Activated naive CD8-positive, alpha-beta T cell treated with anti-CD3 and anti-CD28 coated beads for 36 hours (primary cell): Measurements from ENCODE around the gene NDC1. TPM values are rescaled to one million over a fixed set of nuclear protein-coding genes. Genes with fewer than 3 reads are reported as not detected.

ENCODE experiments used
- DNase-seq: peaks from one replicate; pipeline ENCODE4 v3.0.0; 2021
- H3K27ac Mint-ChIP-seq: one replicate; pipeline ENCODE4 v1.8.0; 2022; ENCODE audit warnings: mild to moderate bottlenecking, moderate library complexity, mixed read lengths
- H3K27me3 Mint-ChIP-seq: one replicate; pipeline ENCODE4 v1.8.0; 2022; ENCODE audit warnings: mild to moderate bottlenecking, mixed read lengths
- H3K36me3 Mint-ChIP-seq: one replicate; pipeline ENCODE4 v1.8.0; 2021; ENCODE audit warnings: mild to moderate bottlenecking, mixed read lengths
- H3K4me1 Mint-ChIP-seq: one replicate; pipeline ENCODE4 v1.8.0; 2021; ENCODE audit warnings: mixed read lengths
- H3K4me3 Mint-ChIP-seq: one replicate; pipeline ENCODE4 v1.8.0; 2022; ENCODE audit warnings: mild to moderate bottlenecking, moderate library complexity, mixed read lengths
- H3K9me3 Mint-ChIP-seq: one replicate; pipeline ENCODE4 v1.8.0; 2022; ENCODE audit warnings: mixed read lengths
- total RNA-seq, 2 experiments: library from RNA; stranded (reverse); gene quantifications; one replicate each; pipeline ENCODE4 v1.2.3, GENCODE V29; 2021

The NDC1 gene
- total RNA-seq, 2 experiments from 2014 or later: 44.2 to 50.4 TPM

DNA sequence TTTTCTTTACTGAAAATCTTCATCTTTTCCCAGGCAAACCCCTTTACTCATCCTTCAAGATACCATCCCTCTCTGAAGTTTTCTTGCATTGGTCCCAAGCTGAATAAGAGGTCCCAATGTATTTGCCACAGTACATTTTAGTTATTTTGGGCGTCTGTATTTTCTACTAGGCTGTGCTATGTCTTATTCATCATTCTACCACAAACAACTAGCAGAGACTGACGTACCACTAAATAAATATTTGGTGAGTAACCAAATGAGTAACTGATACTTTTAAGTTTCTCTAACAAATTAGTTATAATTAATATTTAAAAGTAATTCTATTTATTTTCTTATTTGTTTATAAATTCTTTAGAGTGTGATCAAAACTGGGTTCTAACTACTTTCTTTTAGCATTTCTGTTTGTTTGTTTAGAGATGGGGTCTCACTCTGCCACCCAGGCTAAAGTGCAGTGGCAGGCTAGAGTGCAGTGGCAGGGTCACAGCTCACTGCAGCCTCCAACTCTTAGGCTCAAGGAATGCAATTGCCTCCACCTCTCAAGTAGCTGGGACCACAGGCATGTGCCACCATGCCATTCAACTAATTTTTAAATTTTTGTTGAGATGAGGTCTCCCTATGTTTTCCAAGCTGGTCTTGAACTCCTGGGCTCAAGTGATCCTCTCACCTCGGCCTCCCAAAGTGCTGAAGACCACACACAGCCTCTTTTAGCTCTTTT lies 33.1 kb downstream of the NDC1 start:
- no peaks in the 10 kb centered on the region for H3K27me3 Mint-ChIP-seq
- peaks cover 26% of the 10 kb centered on the region for H3K36me3 Mint-ChIP-seq
- no peak overlapping the region for H3K4me3 Mint-ChIP-seq
- DNase-seq: no peak
- H3K9me3 Mint-ChIP-seq: no peaks in the 10 kb centered on the region
- H3K27ac Mint-ChIP-seq: no peak overlapping the region
- no peaks in the 10 kb centered on the region for H3K4me1 Mint-ChIP-seq

DNA sequence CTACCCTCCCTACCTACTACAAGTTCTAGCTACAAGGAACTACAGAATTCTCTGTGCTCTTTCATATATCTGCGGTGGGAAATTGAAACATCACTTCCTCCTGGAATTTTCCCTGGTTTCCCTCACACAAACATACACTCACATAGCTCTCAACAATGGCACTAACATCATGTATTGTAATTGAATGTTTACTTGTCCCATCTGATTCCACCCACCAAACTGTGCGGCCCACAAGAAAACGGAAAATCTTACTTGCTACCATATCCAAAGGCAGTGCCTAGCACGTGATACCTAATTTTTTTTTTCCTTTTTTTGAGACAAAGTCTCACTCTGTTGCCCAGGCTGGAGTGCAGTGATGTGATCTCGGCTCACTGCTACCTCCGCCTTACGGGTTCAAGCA lies 33.9 kb downstream of the NDC1 start:
- DNase-seq: no peak
- Mint-ChIP-seq H3K27me3 (no peaks in the 10 kb centered on the region), H3K4me3 (no peak overlapping the region), H3K4me1 (no peaks in the 10 kb centered on the region), H3K9me3 (no peaks in the 10 kb centered on the region), H3K36me3 (peaks cover 29% of the 10 kb centered on the region), H3K27ac (no peak overlapping the region)

DNA sequence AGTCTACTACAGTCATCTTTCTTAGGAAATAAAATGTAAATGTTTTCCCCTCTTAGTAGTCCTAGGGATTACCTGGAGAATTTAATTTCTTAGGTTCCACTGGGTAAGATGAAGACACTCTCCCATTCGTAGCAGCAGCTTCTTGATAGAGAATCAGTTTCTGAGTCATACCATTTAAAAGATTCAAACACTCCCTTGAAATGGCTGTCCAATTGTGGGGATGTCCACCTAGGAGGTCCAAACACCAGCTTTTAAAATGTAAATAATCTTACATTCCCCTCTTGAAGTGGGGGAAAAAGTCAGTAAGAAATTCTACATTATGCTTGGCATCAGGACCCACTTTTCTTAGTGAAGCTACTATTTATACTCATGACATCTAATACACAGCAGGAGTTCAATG lies 37.5 kb downstream of the NDC1 start:
- H3K36me3 Mint-ChIP-seq: peaks cover 22% of the 10 kb centered on the region
- H3K4me1 Mint-ChIP-seq: no peaks in the 10 kb centered on the region
- no peaks in the 10 kb centered on the region for H3K27me3 Mint-ChIP-seq
- no peak overlapping the region for H3K4me3 Mint-ChIP-seq
- no peak overlapping the region for H3K27ac Mint-ChIP-seq
- DNase-seq: no peak
- no peaks in the 10 kb centered on the region for H3K9me3 Mint-ChIP-seq

DNA sequence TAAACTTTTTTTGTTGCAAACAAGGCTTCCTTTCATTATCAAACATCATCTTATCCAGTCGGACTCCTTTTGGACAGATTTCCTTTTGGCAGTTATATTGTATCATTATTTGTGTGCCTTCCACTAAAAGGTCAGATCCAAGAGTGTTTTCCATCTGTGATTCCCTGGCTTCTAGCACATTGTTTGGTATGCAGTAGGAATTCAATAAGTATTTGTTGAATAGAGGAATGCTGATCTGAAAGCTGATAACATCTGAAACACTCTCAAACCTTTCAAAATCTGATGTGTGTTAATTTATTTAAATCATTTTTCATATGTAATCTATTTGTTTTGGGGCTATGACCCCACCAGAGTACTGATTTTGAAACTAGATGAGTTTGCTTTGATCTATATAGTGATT lies 39.0 kb downstream of the NDC1 start:
- Mint-ChIP-seq H3K4me3 (no peak overlapping the region), H3K27ac (no peak overlapping the region), H3K36me3 (peaks cover 29% of the 10 kb centered on the region)

DNA sequence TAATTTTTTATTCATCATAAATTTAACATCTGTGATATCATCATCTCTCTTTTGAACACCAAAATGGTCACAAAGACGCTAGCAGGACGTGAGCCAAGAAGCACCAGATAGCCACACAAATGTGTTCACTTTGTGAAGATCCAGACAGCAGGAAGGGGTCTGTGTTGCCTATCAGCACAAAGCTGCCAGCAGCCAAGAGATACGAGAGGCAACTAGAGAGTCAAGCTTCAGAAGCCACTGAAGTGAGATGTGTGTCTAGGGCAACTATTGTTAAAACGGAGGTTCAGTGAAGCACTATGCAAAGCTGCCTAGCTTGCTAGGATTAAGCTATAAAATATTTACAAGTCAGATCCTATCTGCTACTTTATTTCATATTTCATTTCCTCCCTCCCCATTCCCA lies 45.3 kb downstream of the NDC1 start:
- no peaks in the 10 kb centered on the region for H3K27me3 Mint-ChIP-seq
- no peak overlapping the region for H3K4me3 Mint-ChIP-seq
- H3K9me3 Mint-ChIP-seq: no peaks in the 10 kb centered on the region
- H3K27ac Mint-ChIP-seq: no peak overlapping the region
- H3K36me3 Mint-ChIP-seq: peaks cover 42% of the 10 kb centered on the region
- no peak for DNase-seq
- H3K4me1 Mint-ChIP-seq: no peaks in the 10 kb centered on the region

More for the DNA sequence above, 39.0 kb downstream of the NDC1 start:
- Mint-ChIP-seq H3K27me3 (no peaks in the 10 kb centered on the region), H3K4me1 (no peaks in the 10 kb centered on the region), H3K9me3 (no peaks in the 10 kb centered on the region)
- DNase-seq: no peak

DNA sequence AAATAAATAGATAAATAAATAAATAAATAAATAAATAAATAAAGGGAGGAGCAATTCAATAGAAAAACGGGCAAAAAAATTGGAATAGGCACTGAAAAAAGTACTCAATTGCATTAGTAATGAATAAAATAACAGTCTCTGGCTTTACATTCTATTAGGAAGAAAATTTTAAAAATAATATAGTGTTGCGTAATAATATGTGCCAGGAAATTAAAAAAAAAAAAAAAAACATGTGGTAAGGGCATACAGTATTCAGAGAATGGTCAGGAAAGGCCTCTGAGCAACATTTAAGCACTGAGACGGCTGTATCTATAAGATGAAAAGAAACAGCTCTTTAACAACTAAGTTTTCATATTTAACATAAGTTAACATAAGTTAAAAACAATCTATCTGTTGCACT lies 50.4 kb downstream of the NDC1 start:
- DNase-seq: no peak
- H3K4me1 Mint-ChIP-seq: peaks cover 13% of the 10 kb centered on the region
- H3K27me3 Mint-ChIP-seq: no peaks in the 10 kb centered on the region
- no peak overlapping the region for H3K4me3 Mint-ChIP-seq
- peaks cover 32% of the 10 kb centered on the region for H3K36me3 Mint-ChIP-seq
- no peak overlapping the region for H3K27ac Mint-ChIP-seq
- no peaks in the 10 kb centered on the region for H3K9me3 Mint-ChIP-seq

DNA sequence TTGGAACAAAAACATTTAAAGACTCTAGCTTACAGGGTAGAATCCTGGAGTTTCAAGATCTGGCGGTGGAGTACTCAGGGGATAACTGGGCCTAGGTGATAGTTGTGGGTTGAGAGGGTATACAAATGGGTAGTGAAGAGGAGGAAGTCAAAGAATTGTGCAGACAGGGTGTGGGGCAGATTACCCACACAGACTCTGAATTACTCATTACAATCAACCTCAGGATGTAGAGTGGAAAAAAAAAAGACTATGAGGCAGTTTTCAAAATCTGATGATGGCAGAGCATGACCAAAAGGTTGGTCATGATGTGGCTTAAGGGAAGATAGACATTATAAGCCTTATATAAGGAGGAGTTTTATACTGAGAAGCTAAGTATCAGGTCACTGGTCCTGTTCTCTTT lies 55.0 kb downstream of the NDC1 start:
- H3K4me3 Mint-ChIP-seq: no peak overlapping the region
- H3K4me1 Mint-ChIP-seq: peaks cover 17% of the 10 kb centered on the region
- no peak overlapping the region for H3K27ac Mint-ChIP-seq
- peaks cover 25% of the 10 kb centered on the region for H3K36me3 Mint-ChIP-seq
- no peaks in the 10 kb centered on the region for H3K9me3 Mint-ChIP-seq
- H3K27me3 Mint-ChIP-seq: no peaks in the 10 kb centered on the region
- no peak for DNase-seq

DNA sequence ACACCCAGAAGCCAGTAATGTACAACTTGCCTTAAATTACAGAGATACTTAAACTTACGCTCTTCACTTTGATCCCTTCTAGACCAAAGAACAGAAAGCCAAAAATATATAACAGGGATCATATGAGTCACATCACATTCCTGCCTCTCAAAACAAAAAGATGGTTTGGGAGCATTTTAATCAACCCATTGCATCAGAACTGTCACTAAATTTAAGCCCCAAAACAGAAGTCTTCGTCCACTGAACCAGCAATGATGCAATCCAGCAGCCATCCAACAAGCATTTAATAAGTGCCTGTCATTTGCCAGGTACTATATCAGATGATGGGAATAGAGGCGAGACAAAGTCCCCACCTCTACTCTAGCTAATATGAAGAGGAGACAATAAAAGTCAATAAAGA lies 56.4 kb downstream of the NDC1 start:
- Mint-ChIP-seq H3K9me3 (no peaks in the 10 kb centered on the region), H3K4me3 (no peak overlapping the region), H3K4me1 (peaks cover 17% of the 10 kb centered on the region), H3K27me3 (no peaks in the 10 kb centered on the region), H3K36me3 (peaks cover 28% of the 10 kb centered on the region), H3K27ac (no peak overlapping the region)
- no peak for DNase-seq

DNA sequence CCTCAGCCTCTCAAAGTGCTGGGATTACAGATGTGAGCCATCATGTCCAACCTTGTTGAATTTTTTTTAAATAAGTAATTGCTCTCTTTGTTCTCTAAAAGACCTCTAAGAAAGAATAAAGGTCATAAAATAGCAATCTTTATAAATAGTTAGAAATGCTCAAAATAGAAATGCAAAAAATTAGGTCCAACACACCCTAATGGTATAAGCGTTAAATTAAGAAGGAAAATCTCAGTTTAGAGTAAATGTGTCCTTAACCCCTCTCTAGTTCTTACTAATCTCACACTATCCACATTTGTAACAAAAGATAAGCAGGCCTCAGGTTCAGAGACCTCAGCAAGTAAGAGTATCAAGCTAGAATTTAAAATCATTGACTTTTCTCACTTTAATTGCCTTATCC lies 60.8 kb downstream of the NDC1 start:
- Mint-ChIP-seq H3K4me3 (no peak overlapping the region), H3K9me3 (no peaks in the 10 kb centered on the region), H3K27ac (no peak overlapping the region), H3K4me1 (peaks cover 4% of the 10 kb centered on the region), H3K27me3 (no peaks in the 10 kb centered on the region), H3K36me3 (peaks cover 25% of the 10 kb centered on the region)
- no peak for DNase-seq

DNA sequence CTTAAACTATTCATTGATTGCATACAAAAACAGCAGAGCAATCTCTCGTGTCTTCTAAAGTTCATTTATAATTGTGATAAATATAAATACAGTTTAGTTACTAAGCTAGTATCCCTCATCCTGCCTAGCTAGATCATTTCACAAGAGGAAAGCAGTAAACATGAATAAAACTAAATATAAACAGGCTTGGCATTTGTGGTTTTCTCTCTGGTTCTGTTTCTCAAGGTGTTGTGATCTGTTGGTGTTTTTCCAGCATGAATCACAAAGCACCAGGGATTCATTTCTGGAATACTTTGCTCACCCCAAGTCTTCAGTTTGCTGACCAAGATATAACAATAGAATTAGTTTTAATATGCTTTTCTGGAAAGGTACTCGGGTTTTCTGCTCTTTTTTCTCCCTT lies 66.4 kb downstream of the NDC1 start:
- Mint-ChIP-seq H3K27ac (no peak overlapping the region), H3K4me3 (no peak overlapping the region), H3K36me3 (peaks cover 30% of the 10 kb centered on the region)

DNA sequence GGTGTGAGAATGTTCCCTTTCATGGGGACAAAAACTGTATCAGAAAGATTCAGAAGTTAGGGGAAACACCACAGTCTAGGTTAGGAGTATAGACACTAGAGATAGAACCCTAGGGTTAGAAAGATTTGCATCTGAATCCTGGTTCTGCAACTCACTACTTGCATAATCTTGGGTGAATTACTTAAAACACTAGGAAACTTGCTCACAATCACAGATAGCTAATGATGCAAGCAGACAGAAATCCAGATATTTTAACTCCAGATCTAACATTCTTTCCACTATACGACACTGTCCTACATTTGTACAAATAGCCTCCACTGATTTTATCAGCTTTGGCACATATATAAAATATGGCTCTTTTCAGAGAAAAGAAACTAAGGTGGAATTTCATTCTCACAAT lies 68.3 kb downstream of the NDC1 start:
- Mint-ChIP-seq H3K9me3 (no peaks in the 10 kb centered on the region), H3K4me3 (no peak overlapping the region), H3K27me3 (no peaks in the 10 kb centered on the region), H3K4me1 (peaks cover 20% of the 10 kb centered on the region), H3K27ac (no peak overlapping the region), H3K36me3 (peaks cover 38% of the 10 kb centered on the region)
- no peak for DNase-seq

More for the DNA sequence above, 66.4 kb downstream of the NDC1 start:
- H3K4me1 Mint-ChIP-seq: peaks cover 11% of the 10 kb centered on the region
- H3K9me3 Mint-ChIP-seq: no peaks in the 10 kb centered on the region
- no peak for DNase-seq
- H3K27me3 Mint-ChIP-seq: no peaks in the 10 kb centered on the region

DNA sequence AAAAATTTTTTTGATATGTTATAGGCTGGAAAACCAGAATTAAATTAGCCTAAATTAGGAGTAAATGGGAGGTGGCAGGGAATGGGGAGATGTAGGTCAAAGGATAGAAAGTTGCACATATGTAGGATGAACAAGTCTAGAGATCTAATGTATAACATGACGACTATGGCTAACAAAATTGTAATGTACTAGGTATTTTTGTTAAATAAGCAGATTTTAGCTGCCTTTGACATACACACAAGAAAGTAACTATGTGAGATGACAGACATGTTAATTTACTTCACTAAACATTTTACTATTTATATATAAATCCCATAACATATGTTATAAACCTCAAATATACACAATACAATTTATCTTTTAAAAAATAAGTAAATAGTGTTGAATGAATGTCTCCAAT lies 68.9 kb downstream of the NDC1 start:
- Mint-ChIP-seq H3K4me3 (no peak overlapping the region), H3K27ac (no peak overlapping the region), H3K4me1 (peaks cover 20% of the 10 kb centered on the region), H3K9me3 (no peaks in the 10 kb centered on the region), H3K27me3 (no peaks in the 10 kb centered on the region), H3K36me3 (peaks cover 42% of the 10 kb centered on the region)
- DNase-seq: no peak

DNA sequence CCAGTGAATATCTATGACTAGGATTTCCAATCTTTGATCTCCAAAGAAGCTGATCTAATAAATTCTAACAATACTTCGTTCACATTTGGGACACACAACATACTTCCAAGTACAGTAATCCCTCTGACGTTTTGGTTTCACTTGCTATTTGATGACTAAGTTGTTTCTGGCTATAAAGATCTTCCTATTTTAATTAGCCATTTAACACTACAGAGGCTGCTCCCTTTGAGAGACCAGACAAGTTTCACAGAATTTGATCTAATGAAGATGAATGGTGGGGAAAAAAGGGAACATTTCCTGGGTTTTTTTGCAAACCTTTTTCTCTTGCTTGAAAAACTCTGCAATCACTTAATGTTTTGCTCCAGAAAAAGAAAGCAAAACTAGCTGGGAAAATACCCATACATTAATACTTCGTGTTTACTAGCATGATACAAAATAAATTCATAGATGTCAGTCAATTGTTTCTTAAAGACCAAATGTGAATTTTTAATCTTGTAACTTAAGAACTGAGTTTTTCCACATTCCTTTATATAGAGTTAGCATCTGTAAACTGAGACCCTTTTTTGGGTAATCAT lies 71.2 kb downstream of the NDC1 start:
- H3K9me3 Mint-ChIP-seq: peaks cover 2% of the 10 kb centered on the region
- peaks cover 59% of the 10 kb centered on the region for H3K36me3 Mint-ChIP-seq
- no peak overlapping the region for H3K4me3 Mint-ChIP-seq
- DNase-seq: no peak
- H3K27ac Mint-ChIP-seq: no peak overlapping the region
- H3K4me1 Mint-ChIP-seq: peaks cover 20% of the 10 kb centered on the region
- H3K27me3 Mint-ChIP-seq: no peaks in the 10 kb centered on the region

DNA sequence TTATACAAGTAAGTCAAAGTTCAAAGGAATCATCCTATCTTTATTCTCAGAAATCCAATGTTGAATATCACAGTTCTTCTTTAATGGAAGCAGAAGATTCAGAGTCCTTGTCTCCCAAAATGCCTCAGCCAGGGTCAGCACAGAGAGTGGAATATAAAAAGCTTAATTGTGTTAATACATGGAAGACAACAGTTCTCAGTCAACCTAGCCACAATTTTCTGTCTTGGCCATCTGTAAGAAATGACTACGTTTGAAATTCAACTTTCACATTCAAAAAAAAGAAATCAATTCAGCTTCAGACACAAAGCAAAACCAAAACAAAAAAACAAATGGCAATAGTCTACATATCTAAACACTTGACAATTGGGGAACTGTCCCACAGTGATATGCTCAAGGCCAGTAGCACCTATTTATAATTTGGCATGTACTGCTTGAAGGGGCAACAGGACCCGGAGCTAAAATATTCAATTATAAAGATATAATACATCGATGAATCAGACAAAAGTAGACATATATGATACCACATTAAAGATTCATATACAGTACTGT lies 71.8 kb downstream of the NDC1 start:
- Mint-ChIP-seq H3K9me3 (peaks cover 3% of the 10 kb centered on the region), H3K4me3 (no peak overlapping the region), H3K4me1 (peaks cover 18% of the 10 kb centered on the region), H3K36me3 (peaks cover 65% of the 10 kb centered on the region), H3K27me3 (no peaks in the 10 kb centered on the region), H3K27ac (no peak overlapping the region)
- no peak for DNase-seq

DNA sequence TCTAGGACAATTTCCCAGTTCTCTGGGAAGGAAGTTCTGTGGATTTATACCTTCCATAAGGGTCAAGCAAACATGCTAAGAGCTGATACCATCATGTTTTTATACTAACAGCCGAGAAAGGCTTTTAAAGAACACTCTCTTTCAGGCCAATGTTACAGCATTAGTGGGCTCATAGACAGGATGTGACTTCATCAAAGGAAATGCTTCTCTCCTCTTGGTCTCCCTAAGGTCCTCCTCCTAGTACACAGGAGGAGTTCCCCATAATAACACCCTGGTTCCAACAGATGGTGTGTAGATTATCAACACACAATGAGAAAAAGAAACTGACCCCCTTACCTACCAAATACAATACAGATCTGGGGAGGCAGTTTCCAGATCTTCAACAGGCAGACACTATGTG lies 72.4 kb downstream of the NDC1 start:
- H3K27me3 Mint-ChIP-seq: no peaks in the 10 kb centered on the region
- peaks cover 60% of the 10 kb centered on the region for H3K36me3 Mint-ChIP-seq
- DNase-seq: no peak
- H3K4me3 Mint-ChIP-seq: no peak overlapping the region
- peaks cover 3% of the 10 kb centered on the region for H3K9me3 Mint-ChIP-seq
- peaks cover 18% of the 10 kb centered on the region for H3K4me1 Mint-ChIP-seq
- H3K27ac Mint-ChIP-seq: no peak overlapping the region

DNA sequence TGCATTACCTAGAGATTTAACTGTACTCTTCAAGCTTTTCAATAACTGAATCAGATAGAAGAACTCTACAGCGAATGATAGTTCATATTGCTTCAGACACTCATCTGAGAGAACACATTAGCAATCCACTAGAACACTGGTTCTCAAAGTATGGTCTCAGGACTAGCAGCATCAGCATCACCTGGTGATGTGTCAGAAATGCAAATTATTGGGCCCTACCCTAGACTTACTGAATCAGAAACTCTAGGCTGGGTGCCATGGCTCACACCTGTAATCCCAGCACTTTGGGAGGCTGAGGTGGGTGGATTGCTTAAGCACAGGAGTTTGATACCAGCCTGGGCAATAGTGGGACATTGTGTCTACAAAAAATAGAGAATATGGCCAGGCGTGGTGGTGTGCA lies 74.2 kb downstream of the NDC1 start:
- H3K4me3 Mint-ChIP-seq: no peak overlapping the region
- H3K27me3 Mint-ChIP-seq: no peaks in the 10 kb centered on the region
- H3K27ac Mint-ChIP-seq: no peak overlapping the region
- H3K4me1 Mint-ChIP-seq: peaks cover 18% of the 10 kb centered on the region
- peaks cover 3% of the 10 kb centered on the region for H3K9me3 Mint-ChIP-seq
- H3K36me3 Mint-ChIP-seq: peaks cover 60% of the 10 kb centered on the region
- DNase-seq: no peak
